Uterus (tissue), 2 donors: ENCODE results near the gene RUFY3.

ENCODE experiments used
- POLR2A ChIP-seq, 2 donors: fragments of 450-650 bp; IDR thresholded peaks; one replicate each; pipeline ENCODE4 v1.6.1; 2016; ENCODE audit warnings: antibody characterized with exemption in 2 of 2, mild to moderate bottlenecking in 1 of 2, moderate library complexity in 1 of 2
- TF ChIP-seq, protein P1 (sequence below), 4 experiments: fragments of 200-600 bp in 2 of 4; fragments of 450-650 bp in 2 of 4; sonication (generic) in 2 of 4; IDR thresholded peaks; one replicate each; pipeline ENCODE4 v1.5.1; 2016 to 2019; ENCODE audit warnings: antibody characterized with exemption in 4 of 4, mild to moderate bottlenecking in 2 of 4, moderate library complexity in 1 of 4

DNA sequence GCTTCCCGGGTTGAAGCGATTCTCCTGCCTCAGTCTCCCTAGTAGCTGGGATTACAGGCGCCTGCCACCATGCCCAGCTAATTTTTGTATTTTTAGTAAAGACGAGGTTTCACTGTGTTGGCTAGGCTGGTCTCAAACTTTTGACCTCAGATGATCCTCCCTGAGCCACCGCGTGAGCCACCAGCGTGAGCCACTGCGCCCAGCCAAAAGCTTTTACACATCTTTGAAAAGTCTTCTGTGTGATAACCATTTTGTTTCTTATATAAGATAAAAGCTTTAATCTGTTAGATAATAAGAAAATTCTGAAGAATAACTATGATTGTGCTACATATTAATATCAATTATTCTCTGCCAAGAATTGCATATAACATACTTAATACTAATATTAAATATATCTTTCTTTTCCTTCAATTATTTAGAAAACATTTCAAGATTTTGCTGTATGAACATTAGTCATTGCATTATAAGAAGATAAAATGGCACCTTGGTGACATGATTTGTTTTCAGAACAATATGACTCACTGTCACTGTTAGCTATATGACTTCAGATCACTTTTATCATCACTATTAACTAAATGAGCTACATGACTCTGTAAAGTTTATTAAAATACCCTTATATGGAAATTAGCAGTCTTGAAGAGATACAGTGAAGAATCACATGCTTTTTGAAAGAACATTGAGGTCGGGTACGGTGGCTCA, 33.4 kb downstream of the RUFY3 start:
- TF ChIP-seq, protein P1, sequence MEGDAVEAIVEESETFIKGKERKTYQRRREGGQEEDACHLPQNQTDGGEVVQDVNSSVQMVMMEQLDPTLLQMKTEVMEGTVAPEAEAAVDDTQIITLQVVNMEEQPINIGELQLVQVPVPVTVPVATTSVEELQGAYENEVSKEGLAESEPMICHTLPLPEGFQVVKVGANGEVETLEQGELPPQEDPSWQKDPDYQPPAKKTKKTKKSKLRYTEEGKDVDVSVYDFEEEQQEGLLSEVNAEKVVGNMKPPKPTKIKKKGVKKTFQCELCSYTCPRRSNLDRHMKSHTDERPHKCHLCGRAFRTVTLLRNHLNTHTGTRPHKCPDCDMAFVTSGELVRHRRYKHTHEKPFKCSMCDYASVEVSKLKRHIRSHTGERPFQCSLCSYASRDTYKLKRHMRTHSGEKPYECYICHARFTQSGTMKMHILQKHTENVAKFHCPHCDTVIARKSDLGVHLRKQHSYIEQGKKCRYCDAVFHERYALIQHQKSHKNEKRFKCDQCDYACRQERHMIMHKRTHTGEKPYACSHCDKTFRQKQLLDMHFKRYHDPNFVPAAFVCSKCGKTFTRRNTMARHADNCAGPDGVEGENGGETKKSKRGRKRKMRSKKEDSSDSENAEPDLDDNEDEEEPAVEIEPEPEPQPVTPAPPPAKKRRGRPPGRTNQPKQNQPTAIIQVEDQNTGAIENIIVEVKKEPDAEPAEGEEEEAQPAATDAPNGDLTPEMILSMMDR (IDR thresholded peaks at IDR 0.05): no peak
- no peak for TF ChIP-seq POLR2A (IDR thresholded peaks at IDR 0.05)
